Vagina (tissue), 2 donors: ENCODE measurements around the gene CCDC60. TPM values are rescaled to one million over a fixed set of nuclear protein-coding genes. Genes with fewer than 3 reads are reported as not detected.
"Not testable (repeated sequence)": the region's sequence is repeated elsewhere in the genome, so short reads cannot be mapped to it uniquely, and the experiment has no call there.

Source experiments
- DNase-seq, 2 donors: peaks; one replicate each; pipeline ENCODE4 v3.0.0-alpha.2; 2017; ENCODE audit errors: extremely low spot score in 2 of 2
- H3K27ac ChIP-seq: fragments of 200-600 bp; sonication (generic); one replicate; pipeline ENCODE4 v1.5.1; 2019
- H3K27me3 ChIP-seq: fragments of 200-600 bp; sonication (generic); one replicate; pipeline ENCODE4 v1.5.1; 2019
- H3K36me3 ChIP-seq, 2 donors: fragments of 200-600 bp; sonication (generic); one replicate each; pipeline ENCODE4 v1.5.1; 2017 to 2019
- H3K4me1 ChIP-seq: fragments of 200-600 bp; sonication (generic); one replicate; pipeline ENCODE4 v1.5.1; 2019
- H3K4me3 ChIP-seq, 2 donors: fragments of 200-600 bp; sonication (generic); 1 replicate in 1 of 2; 2 replicates in 1 of 2; pipeline ENCODE4 v1.5.1; 2016 to 2019
- H3K9me3 ChIP-seq: fragments of 200-600 bp; sonication (generic); one replicate; pipeline ENCODE4 v1.5.1; 2019
- CTCF ChIP-seq, 3 experiments: fragments of 450-650 bp in 2 of 3; fragments of 200-600 bp in 1 of 3; sonication (generic) in 1 of 3; IDR thresholded peaks; one replicate each; pipeline ENCODE4 v1.5.1; 2017 to 2019; ENCODE audit warnings: antibody characterized with exemption in 3 of 3, mild to moderate bottlenecking in 2 of 3, moderate library complexity in 2 of 3
- POLR2A ChIP-seq, 2 donors: fragments of 450-650 bp; IDR thresholded peaks; one replicate each; pipeline ENCODE4 v1.6.1; 2017; ENCODE audit warnings: antibody characterized with exemption in 2 of 2, mild to moderate bottlenecking in 2 of 2, moderate library complexity in 2 of 2
- POLR2AphosphoS5 ChIP-seq, 2 donors: sonication (generic); formaldehyde crosslinking; IDR thresholded peaks; one replicate each; pipeline ENCODE4 v1.9.0; 2017; ENCODE audit warnings: antibody characterized with exemption in 2 of 2, mild to moderate bottlenecking in 2 of 2, low read depth in 1 of 2; ENCODE audit not compliant: insufficient read depth in 1 of 2
- intact Hi-C: fragments of 100-400 bp; cut with DNase I; formaldehyde crosslinking; loops from one replicate; pipeline ENCODE4 v1.15.1; 2023
- total RNA-seq: library from RNA; depleted of rRNA; stranded (reverse); fragments of >200 nt; gene quantifications from one replicate; pipeline ENCODE4 v1.2.3, GENCODE V29; 2016

CCDC60 gene
- total RNA-seq, 1 donor from 2014 or later: not detected

GRCh38 chr12:119343130-119343529 lies 8.6 kb downstream of the CCDC60 start:
- no peak overlapping the region for H3K4me3 ChIP-seq
- no peak for DNase-seq
- intact Hi-C loops: no loop called here
- no peak overlapping the region for H3K27ac ChIP-seq
- TF ChIP-seq POLR2A (IDR thresholded peaks at IDR 0.05): no peak
- H3K36me3 ChIP-seq: no peaks in the 10 kb centered on the region
- H3K4me1 ChIP-seq: no peaks in the 10 kb centered on the region
- no peaks in the 10 kb centered on the region for H3K9me3 ChIP-seq
- no peaks in the 10 kb centered on the region for H3K27me3 ChIP-seq

- H3K36me3 ChIP-seq: no peaks in the 10 kb centered on the region
- intact Hi-C loops: no loop called here
- DNase-seq: no peak
- H3K4me3 ChIP-seq: no peak overlapping the region
- no peaks in the 10 kb centered on the region for H3K9me3 ChIP-seq
- no peaks in the 10 kb centered on the region for H3K27me3 ChIP-seq
- TF ChIP-seq CTCF (IDR thresholded peaks at IDR 0.05) (no peak), POLR2AphosphoS5 (IDR thresholded peaks at IDR 0.05; ENCODE audit: insufficient read depth in 1 of 2, low read depth in 1 of 2) (no peak), POLR2A (IDR thresholded peaks at IDR 0.05) (no peak)
- H3K27ac ChIP-seq: no peak overlapping the region
- no peaks in the 10 kb centered on the region for H3K4me1 ChIP-seq
Observed at GRCh38 chr12:119354172-119354571, 19.6 kb downstream of the CCDC60 start.

GRCh38 chr12:119360366-119360765 lies 25.8 kb downstream of the CCDC60 start:
- H3K27ac ChIP-seq, intact Hi-C loops, H3K4me1 ChIP-seq, H3K36me3 ChIP-seq, H3K27me3 ChIP-seq, DNase-seq, H3K4me3 ChIP-seq, H3K9me3 ChIP-seq: not testable (repeated sequence)

GRCh38 chr12:119363037-119363436 lies 28.5 kb downstream of the CCDC60 start:
- Histone ChIP-seq H3K36me3 (no peaks in the 10 kb centered on the region), H3K4me1 (no peaks in the 10 kb centered on the region), H3K4me3 (no peak overlapping the region), H3K27ac (no peak overlapping the region), H3K27me3 (no peaks in the 10 kb centered on the region), H3K9me3 (no peaks in the 10 kb centered on the region)
- DNase-seq: no peak
- TF ChIP-seq POLR2AphosphoS5 (IDR thresholded peaks at IDR 0.05; ENCODE audit: insufficient read depth in 1 of 2, low read depth in 1 of 2) (no peak), CTCF (IDR thresholded peaks at IDR 0.05) (no peak), POLR2A (IDR thresholded peaks at IDR 0.05) (no peak)
- intact Hi-C loops: no loop called here

GRCh38 chr12:119363490-119363889 lies 29.0 kb downstream of the CCDC60 start:
- no peaks in the 10 kb centered on the region for H3K27me3 ChIP-seq
- H3K4me3 ChIP-seq: no peak overlapping the region
- H3K4me1 ChIP-seq: no peaks in the 10 kb centered on the region
- H3K27ac ChIP-seq: no peak overlapping the region
- no peak for DNase-seq
- no peaks in the 10 kb centered on the region for H3K9me3 ChIP-seq
- H3K36me3 ChIP-seq: no peaks in the 10 kb centered on the region
- no peak for TF ChIP-seq POLR2AphosphoS5 (IDR thresholded peaks at IDR 0.05; ENCODE audit: insufficient read depth in 1 of 2, low read depth in 1 of 2)
- intact Hi-C loops: no loop called here

- H3K27ac ChIP-seq: no peak overlapping the region
Observed at GRCh38 chr12:119365451-119365850, 30.9 kb downstream of the CCDC60 start.

More at GRCh38 chr12:119365451-119365850, 30.9 kb downstream of the CCDC60 start:
- intact Hi-C loops: no loop called here
- Histone ChIP-seq H3K36me3 (no peaks in the 10 kb centered on the region), H3K4me3 (no peak overlapping the region), H3K27me3 (no peaks in the 10 kb centered on the region), H3K9me3 (no peaks in the 10 kb centered on the region), H3K4me1 (no peaks in the 10 kb centered on the region)
- DNase-seq: no peak
- TF ChIP-seq CTCF (IDR thresholded peaks at IDR 0.05) (no peak), POLR2A (IDR thresholded peaks at IDR 0.05) (no peak)
